Activated T-cell treated with anti-CD3 and anti-CD28 coated beads for 48 hours (primary cell): ENCODE results near the gene C11orf68.

Experiments
- DNase-seq: peaks from one replicate; pipeline ENCODE4 v3.0.0-alpha.2; 2020; ENCODE audit warnings: low read depth

The C11orf68 gene

DNA sequence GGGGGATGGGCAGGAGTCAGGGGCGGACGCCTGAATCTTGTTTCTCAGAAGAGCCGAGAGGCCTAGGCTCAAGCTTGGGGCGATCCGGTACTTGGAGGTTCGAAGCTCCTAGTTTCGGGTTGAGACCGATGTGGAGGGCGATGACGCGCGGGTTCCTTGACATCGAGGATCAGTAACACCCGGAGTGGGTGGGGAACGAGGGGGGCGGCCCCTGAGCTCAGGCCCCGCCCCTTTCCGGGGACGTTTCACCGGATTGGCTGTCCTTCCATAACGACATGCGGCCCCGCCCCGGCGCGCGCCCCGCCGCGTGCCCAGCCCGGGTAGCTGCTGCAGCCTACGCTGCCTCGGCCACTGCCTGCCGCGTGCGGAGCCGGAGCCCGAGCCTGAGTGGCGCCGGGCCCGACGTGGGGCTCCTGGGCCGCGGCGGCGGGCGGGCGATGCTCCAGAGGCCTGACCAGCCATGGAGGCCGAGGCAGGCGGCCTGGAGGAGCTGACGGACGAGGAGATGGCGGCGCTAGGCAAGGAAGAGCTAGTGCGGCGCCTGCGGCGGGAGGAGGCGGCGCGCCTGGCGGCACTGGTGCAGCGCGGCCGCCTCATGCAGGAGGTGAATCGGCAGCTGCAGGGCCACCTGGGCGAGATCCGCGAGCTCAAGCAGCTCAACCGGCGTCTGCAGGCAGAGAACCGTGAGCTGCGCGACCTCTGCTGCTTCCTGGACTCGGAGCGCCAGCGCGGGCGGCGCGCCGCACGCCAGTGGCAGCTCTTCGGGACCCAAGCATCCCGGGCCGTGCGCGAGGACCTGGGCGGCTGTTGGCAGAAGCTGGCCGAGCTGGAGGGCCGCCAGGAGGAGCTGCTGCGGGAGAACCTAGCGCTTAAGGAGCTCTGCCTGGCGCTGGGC lies 28.3 kb downstream of the C11orf68 start, which contains the start of gene CCDC85B:
TSS of gene CCDC85B (plus strand) at position 350 of the 895 bp plus-strand sequence. CDS start at position 461, 111 bp downstream.
- peak; percentile 99 for DNase-seq

DNA sequence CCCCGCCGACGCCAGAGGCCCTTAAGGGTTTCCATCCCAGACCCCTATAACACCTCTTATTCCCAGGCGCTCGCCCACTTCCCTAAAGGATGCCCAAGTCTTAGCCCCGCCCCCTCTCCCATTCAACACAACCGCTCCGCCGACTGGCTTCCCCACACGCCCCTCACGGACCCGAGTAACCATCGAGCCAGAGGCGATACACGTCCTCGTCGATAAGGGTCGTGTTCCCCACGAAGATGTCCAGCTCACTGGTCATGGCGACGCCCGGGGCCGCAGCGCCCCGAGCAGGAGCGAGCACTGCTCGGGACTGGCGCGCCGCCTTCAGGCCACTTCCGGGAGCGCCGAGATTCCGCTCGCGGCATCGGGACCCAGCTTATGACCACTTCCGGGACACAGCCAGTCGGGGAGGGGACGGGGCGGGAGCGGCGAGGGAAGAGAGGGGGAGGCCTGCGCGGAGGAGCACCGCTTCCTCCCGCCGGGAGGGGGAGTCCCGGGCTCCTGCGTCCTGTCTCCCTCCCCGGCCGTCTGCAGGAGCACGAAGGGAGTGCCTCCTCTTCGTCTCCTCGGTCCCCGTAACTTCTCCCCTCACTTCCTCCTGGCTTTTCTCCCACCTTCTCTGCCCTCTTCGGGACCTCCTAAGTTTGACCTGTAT lies 30.6 kb downstream of the C11orf68 start, which contains the start of gene FIBP:
TSS of gene FIBP (minus strand) at position 309 of the 652 bp plus-strand sequence. CDS start at position 256, 53 bp downstream.
- DNase-seq: peak; percentile 96

DNA sequence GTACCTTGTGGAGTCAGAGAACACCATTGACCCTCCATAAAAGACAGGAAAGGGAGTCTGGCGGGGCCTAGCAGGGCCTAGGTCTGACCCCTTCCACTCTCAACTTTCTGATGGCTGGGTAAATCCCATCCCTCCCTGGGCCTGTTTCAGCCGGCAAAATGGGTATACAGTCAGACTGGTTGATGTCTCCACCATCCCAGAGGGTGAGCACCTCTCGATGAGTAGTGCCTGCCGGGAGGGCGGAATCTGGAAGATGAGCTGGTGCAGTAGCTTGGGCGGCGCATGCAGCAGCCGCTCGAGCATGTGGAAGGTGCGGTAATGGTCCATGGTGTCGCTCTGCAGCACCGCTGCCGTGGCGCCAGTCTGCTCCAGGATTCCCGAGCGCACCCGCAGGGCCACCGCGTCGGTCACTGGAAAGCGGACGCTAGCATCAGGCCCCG lies 31.1 kb downstream of the C11orf68 start:
- DNase-seq: no peak

DNA sequence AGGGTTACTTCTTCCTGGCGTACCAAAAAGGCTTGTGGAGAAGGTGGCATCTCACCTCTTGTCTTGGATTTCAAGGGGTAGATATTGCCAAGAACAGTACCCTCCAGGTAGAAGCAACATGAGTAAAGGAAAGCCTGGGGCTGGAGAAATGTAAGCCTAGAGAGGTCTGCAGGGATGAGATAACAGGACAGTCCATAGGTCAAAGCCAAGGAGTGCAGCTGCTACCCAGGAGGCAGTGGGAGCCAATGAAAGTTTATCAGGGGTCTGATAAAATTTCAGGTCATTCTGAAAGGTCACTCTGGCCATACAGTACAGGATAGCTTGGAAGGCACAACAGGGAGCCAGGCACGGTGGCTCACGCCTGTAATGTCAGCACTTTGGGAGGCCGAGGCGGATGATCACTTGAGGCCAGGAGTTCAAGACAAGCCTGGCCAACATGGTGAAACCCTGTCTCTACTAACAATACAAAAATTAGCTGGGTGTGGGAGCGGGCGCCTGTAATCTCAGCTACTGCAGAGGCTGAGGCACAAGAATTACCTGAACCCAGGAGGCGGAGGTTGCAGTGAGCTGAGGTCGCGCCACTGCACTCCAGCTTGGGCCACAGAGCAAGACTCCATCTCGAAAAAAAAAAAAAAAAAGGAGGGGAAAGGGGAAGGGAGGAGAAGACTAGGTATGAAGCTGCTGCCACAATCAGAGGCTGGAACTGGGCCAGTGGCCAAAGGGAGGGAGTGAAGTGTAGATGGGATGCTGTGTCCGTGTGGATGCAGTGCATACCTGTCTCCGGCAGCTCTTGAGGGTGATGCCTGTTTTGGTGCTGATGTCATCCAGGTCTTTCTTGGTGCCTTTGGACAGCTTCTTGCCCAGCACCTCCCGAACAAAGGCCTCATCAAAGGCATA lies 31.8 kb downstream of the C11orf68 start:
- DNase-seq: no peak

DNA sequence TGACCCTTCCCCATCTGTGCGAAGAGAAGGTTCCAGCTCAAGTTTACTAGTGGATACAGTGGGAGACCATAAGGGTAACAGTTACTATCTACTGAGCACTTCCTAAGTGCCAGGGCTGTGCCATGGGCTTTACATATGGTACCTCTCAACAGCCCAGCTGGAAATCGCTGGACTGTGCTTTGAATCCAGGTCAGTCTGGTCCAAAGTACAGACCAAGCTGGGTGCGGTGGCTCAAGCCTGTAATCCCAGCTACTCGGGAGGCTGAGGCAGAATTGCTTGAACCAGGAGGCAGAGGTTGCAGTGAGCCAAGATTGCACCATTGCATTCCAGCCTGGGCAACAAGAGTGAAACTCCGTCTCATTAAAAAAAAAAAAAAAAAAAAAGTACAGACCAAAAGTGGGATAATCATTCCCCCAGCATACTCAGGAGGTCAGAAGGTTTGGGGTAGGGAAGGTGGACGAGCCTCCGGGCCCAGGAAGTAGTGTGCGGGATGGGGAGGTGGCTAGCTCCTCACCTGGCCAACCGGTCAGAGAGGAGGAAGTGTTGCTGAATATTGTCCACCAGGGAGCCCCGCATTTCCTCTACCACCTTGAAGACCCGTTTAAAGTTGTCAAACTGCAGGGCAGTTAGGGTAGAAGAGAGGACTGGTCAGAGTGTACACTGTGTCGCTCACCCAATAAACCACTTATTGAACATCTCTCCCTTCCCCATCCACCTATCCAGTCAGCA lies 32.9 kb downstream of the C11orf68 start:
- no peak for DNase-seq

DNA sequence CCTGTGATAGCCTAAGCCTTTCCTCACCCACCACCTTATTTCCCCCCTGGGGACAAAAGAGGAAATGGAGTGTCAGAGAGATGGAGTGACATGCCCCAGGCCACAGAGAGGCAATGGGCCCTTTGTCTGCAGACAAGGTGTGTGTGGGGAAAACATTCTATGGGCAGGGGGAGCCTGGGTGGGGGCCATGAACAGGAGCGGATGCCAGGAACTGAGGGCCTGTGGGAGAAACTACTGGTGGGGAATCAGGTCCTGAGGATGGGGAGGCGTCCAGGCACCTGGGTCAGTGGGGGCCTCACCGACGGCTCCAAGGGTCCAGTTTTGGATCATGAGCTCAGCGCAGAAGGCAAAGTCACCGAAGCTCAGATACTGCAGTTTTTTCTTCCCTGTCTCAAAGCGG lies 33.6 kb downstream of the C11orf68 start:
- DNase-seq: no peak

DNA sequence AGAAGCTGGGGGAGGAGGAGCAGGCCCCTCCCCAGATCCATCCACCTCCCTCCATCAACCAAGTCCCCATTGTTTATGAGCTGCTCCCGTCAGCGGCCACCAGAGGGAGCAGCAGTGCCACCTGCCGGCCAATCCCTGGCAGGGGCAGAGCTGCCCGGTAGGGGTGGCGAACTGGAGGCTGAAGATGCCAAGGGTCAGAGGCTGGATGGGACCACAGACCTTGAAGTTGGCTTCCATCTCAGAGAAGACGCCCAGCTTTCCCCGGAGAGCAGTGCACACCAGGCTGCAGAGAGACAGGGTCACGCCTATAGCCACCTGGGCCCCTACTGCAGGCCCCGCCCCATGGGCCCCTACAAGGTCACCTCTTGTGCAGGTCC lies 34.2 kb downstream of the C11orf68 start:
- peak; percentile 79 for DNase-seq

DNA sequence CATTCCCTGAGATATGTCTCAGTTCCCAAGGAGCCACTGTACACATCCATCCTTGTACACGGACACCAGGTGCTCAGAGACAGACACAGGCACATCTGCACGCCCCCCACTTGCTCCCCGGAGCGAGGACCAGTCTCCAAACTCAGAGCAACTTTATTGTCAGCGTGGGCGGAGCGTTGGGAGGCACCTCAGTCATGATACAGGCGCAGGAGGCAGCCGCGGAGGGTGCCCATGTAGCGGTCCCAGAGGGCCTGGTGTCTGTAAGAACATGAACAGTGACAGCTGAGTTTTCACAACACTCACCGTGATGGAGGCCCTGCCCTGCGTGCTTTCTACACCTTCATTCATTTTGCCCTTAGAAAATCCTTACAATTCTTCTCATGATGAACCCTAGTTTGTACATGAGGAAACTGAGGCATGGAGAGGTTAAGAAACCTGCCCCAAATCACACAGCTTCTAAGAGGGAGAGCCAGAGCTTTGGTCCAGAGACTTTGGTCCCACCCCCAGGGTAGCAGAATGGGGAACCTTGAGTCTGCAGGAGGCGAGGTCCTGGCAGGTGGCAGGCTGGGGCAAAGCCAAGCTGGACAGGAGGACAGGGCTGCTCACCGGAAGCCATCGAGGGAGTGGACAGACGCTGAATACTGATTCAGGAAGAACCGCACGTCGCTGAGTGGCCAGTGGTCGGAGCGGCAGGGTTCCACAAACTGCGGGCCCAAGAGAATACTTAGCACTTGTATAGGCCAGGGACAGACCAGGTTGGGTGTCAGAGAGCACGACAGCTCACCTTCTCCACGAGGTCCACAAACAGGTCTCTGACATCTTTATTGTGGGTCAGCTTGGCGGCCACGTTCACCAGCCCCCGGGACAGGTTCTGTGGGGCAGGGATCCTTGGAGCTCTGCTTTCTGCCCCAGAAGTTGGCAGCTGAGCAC lies 34.8 kb downstream of the C11orf68 start:
- no peak for DNase-seq

DNA sequence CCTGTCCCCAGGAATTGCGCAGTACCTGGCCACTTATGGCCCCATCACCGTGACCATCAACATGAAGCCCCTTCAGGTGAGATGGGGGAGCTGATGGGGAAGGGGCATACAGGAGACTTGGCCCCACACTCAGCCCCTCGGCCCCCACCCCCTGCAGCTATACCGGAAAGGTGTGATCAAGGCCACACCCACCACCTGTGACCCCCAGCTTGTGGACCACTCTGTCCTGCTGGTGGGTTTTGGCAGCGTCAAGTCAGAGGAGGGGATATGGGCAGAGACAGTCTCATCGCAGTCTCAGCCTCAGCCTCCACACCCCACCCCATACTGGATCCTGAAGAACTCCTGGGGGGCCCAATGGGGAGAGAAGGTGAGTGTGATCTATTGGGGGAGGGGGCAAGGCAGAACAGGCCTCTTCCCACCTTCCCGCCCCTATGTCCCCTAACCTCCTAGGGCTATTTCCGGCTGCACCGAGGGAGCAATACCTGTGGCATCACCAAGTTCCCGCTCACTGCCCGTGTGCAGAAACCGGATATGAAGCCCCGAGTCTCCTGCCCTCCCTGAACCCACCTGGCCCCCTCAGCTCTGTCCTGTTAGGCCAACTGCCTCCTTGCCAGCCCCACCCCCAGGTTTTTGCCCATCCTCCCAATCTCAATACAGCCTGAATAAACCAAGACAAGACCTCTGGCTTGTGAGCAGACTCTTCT lies 35.7 kb downstream of the C11orf68 start:
- no peak for DNase-seq

DNA sequence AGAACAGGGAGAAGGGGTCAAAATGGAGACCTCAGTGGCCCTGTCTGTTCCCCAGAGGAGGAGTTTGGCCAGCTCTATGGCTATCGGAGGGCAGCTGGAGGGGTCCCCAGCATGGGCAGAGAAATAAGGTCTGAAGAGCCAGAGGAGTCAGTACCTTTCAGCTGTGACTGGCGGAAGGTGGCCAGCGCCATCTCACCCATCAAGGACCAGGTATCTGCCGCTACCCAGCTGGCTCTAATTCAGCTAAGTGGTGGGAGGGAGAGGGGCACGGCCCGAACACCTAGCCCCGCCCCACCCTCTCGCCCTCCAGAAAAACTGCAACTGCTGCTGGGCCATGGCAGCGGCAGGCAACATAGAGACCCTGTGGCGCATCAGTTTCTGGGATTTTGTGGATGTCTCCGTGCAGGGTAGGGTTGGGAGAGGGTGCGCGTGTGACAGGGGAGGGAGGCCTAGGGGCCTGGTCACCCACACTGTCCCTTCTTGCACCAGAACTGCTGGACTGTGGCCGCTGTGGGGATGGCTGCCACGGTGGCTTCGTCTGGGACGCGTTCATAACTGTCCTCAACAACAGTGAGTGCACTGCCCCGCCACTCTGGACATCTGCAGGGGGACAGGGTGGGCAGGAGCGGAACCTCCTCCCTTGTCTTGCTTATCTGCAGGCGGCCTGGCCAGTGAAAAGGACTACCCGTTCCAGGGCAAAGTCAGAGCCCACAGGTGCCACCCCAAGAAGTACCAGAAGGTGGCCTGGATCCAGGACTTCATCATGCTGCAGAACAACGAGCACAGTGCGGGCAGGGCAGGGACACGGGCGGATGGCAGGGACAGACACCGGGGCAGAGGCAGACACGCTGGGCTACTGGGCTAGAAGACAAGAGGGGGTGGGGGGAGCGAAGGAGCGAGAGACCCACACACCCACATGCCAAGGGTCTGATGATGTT lies 36.5 kb downstream of the C11orf68 start:
- no peak for DNase-seq

DNA sequence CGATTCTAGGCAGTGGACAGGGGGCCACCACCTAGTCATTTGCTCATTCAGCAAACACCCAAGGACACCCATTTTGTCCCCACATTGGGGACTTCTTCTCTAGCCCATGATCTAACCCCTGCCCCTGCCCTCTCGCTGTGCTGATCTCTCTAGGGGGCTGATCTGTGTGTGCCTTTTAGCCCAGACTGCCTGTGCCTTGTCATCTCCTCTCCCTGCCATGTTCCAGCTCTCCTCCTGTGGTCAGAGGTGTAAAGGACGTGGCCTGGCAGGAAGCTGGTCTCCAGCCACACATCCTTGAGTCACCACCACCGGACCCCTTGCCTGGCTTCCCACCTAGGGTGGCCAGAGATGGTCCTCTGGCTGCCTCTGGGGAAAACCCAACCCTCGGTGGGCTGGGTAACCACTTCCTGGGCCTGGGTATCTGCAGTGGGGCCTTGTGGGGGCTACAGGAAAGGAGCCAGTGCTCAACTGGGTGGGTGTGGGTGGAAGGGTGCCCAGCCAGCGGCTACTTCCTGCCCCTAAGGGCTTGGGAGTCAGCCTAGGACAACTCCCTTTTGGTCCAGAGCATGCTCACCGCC lies 37.9 kb downstream of the C11orf68 start:
- no peak for DNase-seq

DNA sequence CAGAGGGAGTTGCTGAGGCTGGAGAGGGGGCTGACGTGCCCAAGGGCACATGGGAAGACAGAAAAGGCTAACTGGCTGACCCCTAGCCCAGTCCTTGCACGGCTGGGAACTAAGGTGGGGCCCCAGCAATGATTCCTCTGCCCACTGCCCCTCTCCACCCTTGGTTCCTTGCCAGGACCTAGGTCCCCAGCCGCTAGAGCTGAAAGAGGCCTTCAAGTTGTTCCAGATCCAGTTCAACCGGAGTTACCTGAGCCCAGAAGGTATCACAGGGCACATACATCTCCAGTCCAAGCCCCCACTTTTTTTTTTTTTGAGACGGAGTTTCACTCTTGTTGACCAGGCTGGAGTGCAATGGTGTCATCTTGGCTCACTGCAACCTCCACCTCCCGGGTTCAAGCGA lies 38.8 kb downstream of the C11orf68 start:
- no peak for DNase-seq

DNA sequence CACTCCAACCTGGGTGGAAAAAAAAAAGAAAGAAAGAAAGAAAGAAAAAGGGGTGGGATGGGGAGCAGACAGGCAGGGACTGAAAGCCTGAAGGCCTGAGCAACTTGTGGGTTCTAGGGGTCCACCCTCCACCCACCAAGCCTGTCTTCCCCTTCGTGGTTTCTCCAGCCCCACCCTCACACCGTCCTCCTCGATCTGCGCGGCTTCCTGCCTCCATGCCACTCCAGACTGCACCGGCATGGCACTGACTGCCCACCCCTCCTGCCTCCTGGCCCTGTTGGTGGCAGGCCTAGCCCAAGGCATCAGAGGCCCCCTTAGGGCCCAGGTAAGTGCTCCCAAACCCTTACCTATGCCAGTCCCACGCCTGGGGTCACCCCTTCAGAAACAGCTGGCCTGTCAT lies 39.2 kb downstream of the C11orf68 start, which contains the start of gene CTSW:
TSS of gene CTSW (plus strand) at position 221 of the 400 bp plus-strand sequence. CDS start at position 239, 18 bp downstream.
- DNase-seq: no peak

DNA sequence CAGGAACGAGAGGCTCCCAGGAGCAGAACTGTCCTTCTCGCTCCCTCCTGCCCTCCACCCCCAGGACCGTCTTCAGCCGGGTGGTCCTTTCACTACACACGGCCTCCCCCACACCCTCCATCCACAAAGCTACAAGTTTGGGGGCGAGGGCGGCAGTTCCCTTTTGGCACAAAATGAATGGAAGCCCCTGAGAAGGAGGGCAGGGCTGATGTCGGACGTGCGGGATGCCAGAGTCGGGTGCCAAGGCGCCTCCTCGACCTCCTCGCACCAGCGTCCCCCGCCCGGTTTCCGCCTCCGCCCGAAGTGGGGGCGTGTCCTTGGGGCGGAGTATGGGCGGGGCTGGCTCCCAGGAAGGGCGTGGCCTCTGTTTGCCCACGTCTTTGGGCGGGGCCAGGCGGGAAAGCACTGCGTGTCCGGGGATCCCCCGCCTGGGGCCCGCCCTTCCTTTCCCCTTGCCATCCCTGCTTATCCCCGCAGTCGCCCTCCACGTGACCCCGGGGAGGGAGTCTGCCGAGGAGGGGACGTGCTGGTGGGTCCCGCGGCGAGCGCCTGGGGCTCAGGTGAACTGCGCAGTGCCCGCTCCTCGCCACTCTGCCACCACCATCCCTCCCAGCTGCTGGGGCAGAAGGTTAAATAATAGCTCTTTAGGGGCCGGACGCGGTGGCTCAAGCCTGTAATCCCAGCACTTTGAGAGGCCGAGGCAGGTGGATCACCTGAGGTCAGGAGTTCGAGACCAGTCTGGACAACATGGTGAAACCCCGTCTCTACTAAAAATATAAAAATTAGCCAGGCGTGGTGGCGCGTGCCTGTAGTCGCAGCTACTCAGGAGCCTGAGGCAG lies 45.3 kb downstream of the C11orf68 start:
- DNase-seq: peak; percentile 96

DNA sequence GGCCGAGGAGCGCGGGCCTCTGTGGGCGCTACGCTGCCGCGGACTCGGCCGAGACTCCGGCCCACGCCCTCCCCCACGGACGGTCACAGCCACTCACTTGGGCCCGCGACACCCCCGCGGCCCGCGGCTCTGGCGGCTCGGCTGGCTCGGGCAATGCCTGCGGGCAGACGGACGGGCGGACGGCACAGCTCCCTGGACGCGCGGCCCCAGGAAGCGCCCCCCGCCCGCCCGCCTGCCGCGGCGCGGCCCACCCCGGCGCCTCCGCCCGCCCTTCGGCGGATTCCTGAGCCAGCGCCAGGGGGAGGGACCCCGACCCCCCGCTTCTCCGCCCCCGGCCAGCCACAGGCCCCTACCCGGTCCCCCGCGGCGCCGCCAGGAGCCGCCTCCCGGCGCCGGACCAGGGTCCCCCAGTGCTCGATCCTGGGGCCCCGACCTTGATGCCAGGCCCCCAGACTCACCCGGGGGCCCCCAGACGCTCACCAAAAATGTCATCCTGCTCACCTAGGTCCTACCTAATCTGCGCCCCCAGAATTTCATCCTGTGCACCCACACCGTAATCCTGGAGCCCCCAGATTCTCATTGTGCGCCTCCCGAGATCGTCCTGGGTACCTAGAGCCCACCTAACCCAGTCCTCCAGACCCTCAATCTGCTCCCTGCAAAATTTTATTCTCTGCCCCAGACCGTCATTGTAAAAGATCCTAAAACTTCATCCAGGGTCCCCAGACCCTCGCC lies 46.1 kb downstream of the C11orf68 start, which contains the start of gene EFEMP2:
TSS of gene EFEMP2 (minus strand) at position 215 of the 732 bp plus-strand sequence. CDS start 446 bp downstream, outside the sequence.
- DNase-seq: no peak
